Esophagus muscularis mucosa (tissue), 3 donors: ENCODE data around the gene DYNLRB2.

ENCODE experiments used
- CTCF ChIP-seq, 3 experiments: fragments of 200-600 bp in 2 of 3; fragments of 450-650 bp in 1 of 3; sonication (generic) in 2 of 3; IDR thresholded peaks; one replicate each; pipeline ENCODE4 v1.5.1; 2017 to 2019; ENCODE audit warnings: antibody characterized with exemption in 3 of 3, mild to moderate bottlenecking in 2 of 3, moderate library complexity in 1 of 3
- POLR2A ChIP-seq: fragments of 450-650 bp; IDR thresholded peaks from one replicate; pipeline ENCODE4 v1.6.1; 2017; ENCODE audit warnings: antibody characterized with exemption, moderate library complexity, mild to moderate bottlenecking, low read depth
- POLR2AphosphoS5 ChIP-seq, 2 donors: sonication (generic); formaldehyde crosslinking; IDR thresholded peaks; one replicate each; pipeline ENCODE4 v1.6.1; 2017; ENCODE audit warnings: antibody characterized with exemption in 2 of 2

GRCh38 chr16:80511824-80512592 lies 28.8 kb upstream of the DYNLRB2 start:
- TF ChIP-seq CTCF (IDR thresholded peaks at IDR 0.05) (no peak), POLR2A (no peak), POLR2AphosphoS5 (IDR thresholded peaks at IDR 0.05) (no peak)
